ENCODE results near the gene ATOSB.
A peak's percentile ranks its signal among the peaks of the same experiment; 100 is the strongest.

ATOSB gene

DNA sequence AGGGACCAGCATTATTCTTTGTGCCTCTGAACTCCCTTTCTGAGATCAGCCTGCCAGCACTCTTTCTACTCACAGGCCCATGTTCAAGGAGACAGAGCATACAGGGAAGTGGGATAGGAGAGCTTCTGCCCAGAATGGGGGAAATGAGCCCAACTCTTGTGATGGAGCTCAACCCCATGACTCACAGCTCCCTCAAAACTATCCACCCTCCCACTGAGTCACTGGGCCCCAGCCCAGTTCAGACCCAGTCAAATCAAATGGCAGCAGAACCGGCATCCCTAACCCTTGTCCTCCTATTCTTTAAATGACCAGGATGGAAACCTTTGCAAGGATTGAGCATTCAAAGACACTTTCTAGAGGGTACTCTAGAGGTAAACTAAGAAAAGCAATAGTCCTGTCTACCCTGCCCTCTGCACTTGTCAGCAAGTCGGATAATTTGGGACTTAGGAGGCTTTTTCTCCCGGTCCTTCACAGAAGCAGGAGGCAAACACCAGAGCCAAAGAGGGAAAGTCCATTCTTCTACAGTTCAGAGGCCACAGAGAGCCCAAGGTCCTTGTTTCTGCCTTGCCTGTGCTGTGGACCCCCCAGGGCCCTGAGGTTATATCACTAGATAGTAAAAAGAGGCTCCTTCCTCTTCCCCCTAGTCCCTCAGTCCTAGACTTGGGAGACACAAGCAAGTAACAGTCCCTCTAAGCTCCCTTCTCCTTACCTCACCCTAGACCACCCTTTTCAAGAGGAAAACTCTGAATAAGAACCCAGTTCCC is 3.2 kb downstream of the ATOSB start:
- no peak for DNase-seq (ENCODE audit: low spot score)

DNA sequence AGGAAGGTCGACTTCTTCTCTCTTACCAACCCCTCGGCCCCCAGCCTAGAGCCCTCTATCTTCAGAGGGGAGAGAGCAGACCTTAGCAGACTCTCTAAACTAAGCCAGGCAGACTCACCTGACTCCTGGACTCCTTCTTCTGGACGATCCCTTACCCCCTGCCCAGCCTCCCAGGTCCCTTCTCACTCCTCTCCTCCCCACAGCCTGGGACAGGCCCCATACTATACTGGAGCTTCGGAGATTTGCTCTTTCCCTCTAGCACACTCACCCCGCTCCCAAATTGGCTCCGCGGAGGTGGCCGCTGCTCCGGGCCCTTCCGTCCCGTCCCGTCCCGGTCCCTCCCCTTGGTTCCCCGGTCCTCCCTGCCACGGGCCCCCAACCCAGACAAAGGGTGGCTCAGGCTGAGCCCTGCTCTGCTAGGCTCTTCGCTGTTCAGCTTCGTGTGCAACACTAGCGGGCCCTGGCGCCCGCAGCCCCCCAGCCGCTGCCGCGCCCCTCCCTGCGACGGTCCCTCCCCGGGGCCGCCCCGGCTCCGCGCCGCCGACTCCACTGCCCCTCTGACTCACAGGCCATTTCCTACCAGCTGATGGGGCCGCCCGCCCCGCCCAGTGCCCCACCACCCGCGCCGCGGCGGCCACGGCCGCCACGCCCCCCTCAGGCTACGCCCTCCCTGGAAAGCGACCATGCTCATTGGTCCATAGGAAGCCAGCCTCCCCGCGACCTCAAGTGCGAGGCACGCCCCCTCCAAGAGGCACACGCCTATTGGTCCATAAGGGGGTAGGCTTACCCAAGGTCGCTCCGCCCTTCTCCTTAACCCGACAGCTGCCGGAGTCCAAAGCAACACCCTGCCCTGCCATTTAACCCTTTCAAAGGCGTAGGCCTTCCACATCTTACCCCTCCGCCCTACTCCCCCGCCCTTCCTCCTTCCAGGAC is 4.4 kb downstream of the ATOSB start:
- peak; percentile 96 for DNase-seq (ENCODE audit: low spot score)

DNA sequence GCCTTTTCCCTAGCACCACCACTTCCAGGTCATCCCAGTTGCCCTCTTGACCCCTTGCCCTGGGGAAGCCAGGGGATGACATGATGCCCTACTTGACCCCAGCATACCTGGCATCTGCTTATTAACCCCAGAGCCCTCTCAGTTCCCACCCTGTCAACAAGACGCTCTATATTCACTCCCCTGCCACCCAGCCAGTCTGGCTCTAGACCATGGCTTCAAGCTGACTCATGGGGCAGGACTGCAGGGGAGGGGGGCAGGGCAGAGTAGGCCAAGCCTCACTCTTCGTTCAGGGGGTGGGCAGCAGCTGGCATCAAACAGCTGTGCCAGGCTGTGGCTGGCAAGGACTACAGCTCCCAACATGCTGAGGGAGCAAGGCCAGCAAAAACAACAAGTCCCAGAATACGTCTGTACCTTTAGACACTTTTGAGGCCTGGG is 5.3 kb downstream of the ATOSB start:
- no peak for DNase-seq (ENCODE audit: low spot score)

- no peak for DNase-seq (ENCODE audit: low spot score)
Observed at GRCh38 chr9:35108946-35109575, 6.6 kb downstream of the ATOSB start.

DNA sequence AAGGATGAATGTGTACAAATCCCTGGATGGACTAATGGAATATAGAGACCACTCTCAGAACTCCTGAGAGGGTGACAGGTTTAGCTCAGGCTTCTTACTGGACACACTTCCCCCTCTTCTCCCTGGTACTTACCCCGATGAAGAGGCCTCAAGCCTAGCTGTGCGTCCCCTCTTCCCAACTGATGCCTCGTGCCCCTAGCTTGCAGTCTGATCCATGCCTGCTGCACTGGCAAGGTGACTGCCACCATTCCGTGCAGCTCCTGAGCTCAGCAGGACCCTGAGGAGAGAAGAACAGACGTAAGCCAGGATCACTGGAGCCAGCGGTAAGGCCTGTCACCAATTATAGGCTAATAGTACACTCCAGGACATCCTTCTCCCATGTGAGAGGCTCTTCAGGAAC is 7.2 kb downstream of the ATOSB start:
- no peak for DNase-seq (ENCODE audit: low spot score)

DNA sequence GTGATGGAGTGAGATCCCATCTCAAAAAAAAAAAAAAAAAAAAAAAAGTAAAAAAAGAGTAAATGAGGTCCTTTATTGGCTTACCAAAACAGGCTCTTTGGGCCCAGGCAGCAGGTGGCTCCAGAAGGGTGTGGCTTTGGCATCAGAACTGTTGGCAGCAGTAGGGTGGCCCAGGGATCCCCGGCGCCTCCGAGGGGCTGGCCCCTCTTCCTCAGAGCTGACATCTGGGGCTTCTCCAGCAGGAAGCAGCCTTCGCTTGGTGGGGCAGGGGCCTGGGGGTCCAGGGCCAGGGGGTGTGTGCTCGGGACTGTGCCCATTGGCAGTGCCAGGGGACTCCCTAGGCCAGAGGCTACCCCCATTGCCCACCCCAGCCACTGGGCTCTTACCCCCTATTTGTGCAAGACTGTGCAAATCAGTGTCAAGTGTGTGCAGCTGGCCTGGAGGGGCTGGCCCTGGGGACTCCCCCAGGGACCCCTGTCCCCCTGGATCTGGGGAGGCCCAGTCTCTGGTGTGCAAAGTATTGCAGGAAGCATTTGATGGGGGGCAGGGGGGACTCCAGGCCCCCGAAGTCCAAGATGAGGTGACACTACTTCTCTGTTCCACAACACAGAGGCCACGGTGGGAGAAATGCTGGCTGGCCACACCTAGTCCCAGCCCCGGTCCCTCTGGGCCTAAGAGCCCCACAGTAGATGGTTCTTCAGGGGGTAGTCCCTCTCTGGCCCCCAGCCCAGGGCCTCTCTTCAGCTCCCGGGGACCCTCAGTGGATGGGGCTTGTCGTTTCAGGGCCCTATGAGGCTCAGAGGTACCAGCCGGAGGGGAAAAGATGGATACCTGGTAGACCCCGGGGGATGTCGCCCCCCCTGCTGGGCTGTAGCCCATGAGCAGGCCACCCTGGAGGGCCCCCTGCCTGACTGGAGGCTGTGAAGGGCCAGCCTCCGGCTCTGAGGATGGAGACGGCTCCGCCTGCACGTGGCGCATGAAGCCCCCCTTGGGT is 8.1 kb downstream of the ATOSB start:
- no peak for DNase-seq (ENCODE audit: low spot score)

- DNase-seq (ENCODE audit: low spot score): no peak
Observed at GRCh38 chr9:35106343-35106730, 9.3 kb downstream of the ATOSB start.

GRCh38 chr9:35105571-35106342 is 9.9 kb downstream of the ATOSB start:
- DNase-seq (ENCODE audit: low spot score): no peak

DNA sequence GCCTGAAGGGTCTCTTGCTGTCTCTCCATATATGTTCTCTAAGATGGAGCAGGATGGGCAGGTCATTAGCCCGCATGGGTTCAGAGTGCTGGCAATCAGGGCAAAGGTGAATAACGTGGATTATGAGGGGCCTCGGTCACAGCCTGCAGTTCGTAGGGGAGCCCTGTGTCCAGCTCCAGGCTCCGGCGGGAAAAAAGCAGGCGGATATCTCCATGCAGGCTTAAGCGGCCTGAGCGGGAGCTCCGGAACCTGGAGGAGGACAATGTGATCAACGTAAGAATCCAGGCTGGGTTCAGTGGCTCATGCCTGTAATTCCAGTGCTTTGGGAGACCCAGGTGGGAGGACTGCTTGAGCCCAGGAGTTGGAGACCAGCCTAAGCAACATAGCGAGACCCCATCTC is 10.5 kb downstream of the ATOSB start:
- no peak for DNase-seq (ENCODE audit: low spot score)

- DNase-seq (ENCODE audit: low spot score): no peak
Observed at GRCh38 chr9:35104586-35104985, 11.1 kb downstream of the ATOSB start.

GRCh38 chr9:35103660-35104191 is 11.9 kb downstream of the ATOSB start:
- DNase-seq (ENCODE audit: low spot score): no peak

GRCh38 chr9:35102769-35103659 is 12.6 kb downstream of the ATOSB start, which contains the start of gene STOML2:
Gene STOML2, minus strand, starts transcription at chr9:35103131. Its CDS starts 37 bp downstream, at chr9:35103094.
- peak; percentile 94 for DNase-seq (ENCODE audit: low spot score)

DNA sequence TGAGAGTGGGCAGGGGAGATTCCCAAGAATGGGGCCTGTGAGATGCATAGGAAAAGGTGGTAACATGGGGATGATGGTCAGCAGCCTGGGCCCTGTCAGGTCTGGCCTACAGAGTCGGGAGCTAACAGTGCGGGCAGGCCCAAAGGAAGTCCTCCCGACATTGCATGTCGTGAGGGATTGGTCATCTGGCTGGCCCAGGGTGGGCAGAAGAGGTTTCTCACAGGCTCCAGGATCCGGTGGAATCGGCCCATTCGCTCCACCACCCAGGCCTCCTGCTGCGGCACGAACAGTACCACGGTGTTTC is 13.2 kb downstream of the ATOSB start:
- no peak for DNase-seq (ENCODE audit: low spot score)

- DNase-seq (ENCODE audit: low spot score): no peak
Observed at GRCh38 chr9:35097573-35097972, 18.1 kb downstream of the ATOSB start.

DNA sequence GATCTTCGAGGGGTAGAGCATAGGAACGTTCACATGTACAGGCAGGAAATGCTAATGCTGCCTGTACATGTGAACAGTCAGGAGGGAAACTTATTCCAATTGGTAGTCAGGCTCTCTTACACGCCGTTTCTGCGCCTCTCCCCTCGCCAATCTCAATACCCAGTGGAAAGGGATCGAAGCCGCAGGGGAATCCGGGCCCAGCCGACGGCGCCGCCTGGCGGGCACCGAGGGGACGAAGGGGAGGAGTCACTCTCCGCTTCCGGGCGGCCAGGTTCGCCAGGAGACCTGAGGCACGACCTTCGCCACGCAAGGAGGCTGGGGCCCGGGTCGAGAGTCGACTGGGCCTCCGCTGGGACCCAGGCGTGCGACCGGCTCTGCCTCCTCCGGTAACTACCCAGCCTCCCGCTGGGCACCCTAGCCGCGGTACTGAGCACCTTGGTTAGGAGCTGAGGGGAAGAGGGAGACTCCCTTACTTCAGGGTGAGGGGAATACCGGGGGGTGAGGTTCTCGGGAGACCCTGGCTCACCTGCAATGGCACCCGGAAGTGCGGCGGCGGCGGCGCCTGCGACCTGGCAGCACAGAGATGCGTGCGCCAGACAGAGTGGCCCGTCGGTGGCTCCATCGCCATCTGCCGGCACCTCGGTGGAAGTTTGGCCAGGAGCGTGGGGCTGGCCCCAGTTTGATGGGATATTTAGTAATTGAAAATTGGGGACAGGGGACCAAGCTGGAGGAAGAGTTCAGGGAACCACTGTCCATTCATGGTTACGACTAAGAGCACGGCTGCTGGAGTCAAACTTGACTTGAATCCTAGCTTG is 19.4 kb downstream of the ATOSB start, which contains the start of gene PIGO:
Gene PIGO, minus strand, starts transcription at position 557 of the 815 bp plus-strand sequence. CDS start 1,026 bp downstream, outside the sequence.
- peak; percentile 91 for DNase-seq (ENCODE audit: low spot score)

DNA sequence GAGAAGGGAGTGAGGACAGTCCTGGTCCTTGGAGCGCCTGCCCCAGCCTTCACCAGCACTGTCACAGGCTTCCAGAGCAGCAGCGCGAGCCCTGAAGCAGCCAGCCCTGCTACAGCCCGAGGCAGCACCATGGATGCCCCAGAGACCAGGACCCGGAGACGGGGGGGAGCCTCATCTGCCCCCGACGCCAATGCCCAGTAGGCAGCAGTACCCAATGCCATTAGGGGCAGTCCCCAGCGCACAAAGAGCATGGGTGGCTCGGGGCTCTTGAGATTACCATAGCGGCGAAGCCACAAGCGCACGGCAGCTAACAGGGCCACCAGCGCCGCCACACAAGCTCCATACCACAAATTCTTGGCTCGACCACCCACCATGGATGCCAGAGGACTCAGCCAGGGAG is 24.1 kb downstream of the ATOSB start:
- no peak for DNase-seq (ENCODE audit: low spot score)

DNA sequence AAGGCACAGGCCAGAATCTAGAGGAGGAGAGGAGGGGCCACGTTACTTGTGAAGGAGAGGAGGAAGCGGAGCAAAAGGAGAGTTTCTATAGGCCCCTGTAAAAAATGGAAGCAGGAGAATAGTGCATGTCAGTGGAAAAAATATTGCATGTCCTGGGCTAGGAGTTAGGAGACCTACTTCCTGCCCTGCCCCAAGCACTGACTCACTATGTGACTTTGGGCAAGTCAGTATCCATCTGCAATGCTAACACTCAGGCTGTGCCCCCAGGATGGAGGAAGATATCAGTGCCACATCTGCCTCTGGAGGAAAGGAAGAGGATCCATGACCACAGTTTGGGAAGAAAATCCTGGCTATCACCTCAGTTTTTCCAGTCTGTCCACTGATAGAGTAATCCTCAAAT is 26.2 kb downstream of the ATOSB start:
- DNase-seq (ENCODE audit: low spot score): no peak

- no peak for DNase-seq (ENCODE audit: low spot score)
Observed at GRCh38 chr9:35085078-35085477, 30.6 kb downstream of the ATOSB start.
